RWPE2 (cell line): ENCODE measurements around the gene GRPR.
A peak's percentile ranks its signal among the peaks of the same experiment; 100 is the strongest.
"Not testable (repeated sequence)": the region's sequence is repeated elsewhere in the genome, so short reads cannot be mapped to it uniquely, and the experiment has no call there.

ENCODE experiments used
- ATAC-seq: fragments of 200-7000 bp; cut with Tn5 transposase; 3 replicates; pipeline ENCODE4 v1.9.1; 2021; ENCODE audit warnings: low read depth
- DNase-seq: peaks from one replicate; pipeline ENCODE4 v3.0.0-alpha.2; 2020; ENCODE audit warnings: low spot score
- H3K27ac ChIP-seq: fragments of 450-650 bp; 2 replicates; pipeline ENCODE4 v1.5.1; 2017; ENCODE audit warnings: mild to moderate bottlenecking; ENCODE audit not compliant: poor library complexity, severe bottlenecking
- H3K27me3 ChIP-seq: fragments of 250-450 bp; sonication (Bioruptor Pico); 2 replicates; pipeline ENCODE4 v1.5.1; 2021; ENCODE audit warnings: mild to moderate bottlenecking, moderate library complexity; ENCODE audit not compliant: insufficient read depth, poor library complexity, severe bottlenecking
- H3K36me3 ChIP-seq: fragments of 250-450 bp; sonication (Bioruptor Pico); 2 replicates; pipeline ENCODE4 v1.5.1; 2020; ENCODE audit warnings: low read depth, mild to moderate bottlenecking, moderate library complexity
- H3K4me1 ChIP-seq: fragments of 250-450 bp; sonication (Bioruptor Pico); 2 replicates; pipeline ENCODE4 v1.5.1; 2021; ENCODE audit warnings: mild to moderate bottlenecking, moderate library complexity; ENCODE audit not compliant: insufficient read depth, poor library complexity, severe bottlenecking
- H3K4me3 ChIP-seq: fragments of 250-450 bp; sonication (Bioruptor Pico); 2 replicates; pipeline ENCODE4 v1.5.1; 2021; ENCODE audit warnings: mild to moderate bottlenecking, moderate library complexity; ENCODE audit not compliant: severe bottlenecking
- H3K9me3 ChIP-seq: fragments of 250-450 bp; sonication (Bioruptor Pico); 2 replicates; pipeline ENCODE4 v1.5.1; 2021; ENCODE audit warnings: mild to moderate bottlenecking, moderate library complexity; ENCODE audit not compliant: severe bottlenecking
- TF ChIP-seq, protein P1 (sequence below): fragments of 450-650 bp; IDR thresholded peaks from one replicate; pipeline ENCODE4 v1.5.1; 2017; ENCODE audit warnings: mild to moderate bottlenecking, moderate library complexity; ENCODE audit not compliant: poor library complexity, severe bottlenecking

Gene GRPR

GRCh38 chrX:16172391-16172790 is 49.0 kb downstream of the GRPR start:
- Histone ChIP-seq H3K27me3 (no peaks in the 10 kb centered on the region), H3K27ac (no peak overlapping the region), H3K36me3 (no peaks in the 10 kb centered on the region), H3K9me3 (no peaks in the 10 kb centered on the region), H3K4me3 (no peak overlapping the region), H3K4me1 (no peaks in the 10 kb centered on the region)
- DNase-seq (no peak), ATAC-seq (no peak)
- TF ChIP-seq, protein P1, sequence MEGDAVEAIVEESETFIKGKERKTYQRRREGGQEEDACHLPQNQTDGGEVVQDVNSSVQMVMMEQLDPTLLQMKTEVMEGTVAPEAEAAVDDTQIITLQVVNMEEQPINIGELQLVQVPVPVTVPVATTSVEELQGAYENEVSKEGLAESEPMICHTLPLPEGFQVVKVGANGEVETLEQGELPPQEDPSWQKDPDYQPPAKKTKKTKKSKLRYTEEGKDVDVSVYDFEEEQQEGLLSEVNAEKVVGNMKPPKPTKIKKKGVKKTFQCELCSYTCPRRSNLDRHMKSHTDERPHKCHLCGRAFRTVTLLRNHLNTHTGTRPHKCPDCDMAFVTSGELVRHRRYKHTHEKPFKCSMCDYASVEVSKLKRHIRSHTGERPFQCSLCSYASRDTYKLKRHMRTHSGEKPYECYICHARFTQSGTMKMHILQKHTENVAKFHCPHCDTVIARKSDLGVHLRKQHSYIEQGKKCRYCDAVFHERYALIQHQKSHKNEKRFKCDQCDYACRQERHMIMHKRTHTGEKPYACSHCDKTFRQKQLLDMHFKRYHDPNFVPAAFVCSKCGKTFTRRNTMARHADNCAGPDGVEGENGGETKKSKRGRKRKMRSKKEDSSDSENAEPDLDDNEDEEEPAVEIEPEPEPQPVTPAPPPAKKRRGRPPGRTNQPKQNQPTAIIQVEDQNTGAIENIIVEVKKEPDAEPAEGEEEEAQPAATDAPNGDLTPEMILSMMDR = no peak

GRCh38 chrX:16175329-16176061 is 52.1 kb downstream of the GRPR start:
- TF ChIP-seq, protein P1 = no peak
- no peaks in the 10 kb centered on the region for H3K4me1 ChIP-seq
- ATAC-seq (no peak), DNase-seq (no peak)
- no peak overlapping the region for H3K4me3 ChIP-seq
- H3K36me3 ChIP-seq = no peaks in the 10 kb centered on the region
- H3K27me3 ChIP-seq = no peaks in the 10 kb centered on the region
- H3K9me3 ChIP-seq = no peaks in the 10 kb centered on the region
- no peak overlapping the region for H3K27ac ChIP-seq

- Histone ChIP-seq H3K4me3 (no peak overlapping the region), H3K9me3 (no peaks in the 10 kb centered on the region), H3K27me3 (no peaks in the 10 kb centered on the region), H3K4me1 (no peaks in the 10 kb centered on the region), H3K36me3 (no peaks in the 10 kb centered on the region), H3K27ac (no peak overlapping the region)
- TF ChIP-seq, protein P1 = no peak
- ATAC-seq = no peak
- no peak for DNase-seq
These were observed 53.9 kb downstream of the GRPR start for GRCh38 chrX:16177260-16177659.

DNA sequence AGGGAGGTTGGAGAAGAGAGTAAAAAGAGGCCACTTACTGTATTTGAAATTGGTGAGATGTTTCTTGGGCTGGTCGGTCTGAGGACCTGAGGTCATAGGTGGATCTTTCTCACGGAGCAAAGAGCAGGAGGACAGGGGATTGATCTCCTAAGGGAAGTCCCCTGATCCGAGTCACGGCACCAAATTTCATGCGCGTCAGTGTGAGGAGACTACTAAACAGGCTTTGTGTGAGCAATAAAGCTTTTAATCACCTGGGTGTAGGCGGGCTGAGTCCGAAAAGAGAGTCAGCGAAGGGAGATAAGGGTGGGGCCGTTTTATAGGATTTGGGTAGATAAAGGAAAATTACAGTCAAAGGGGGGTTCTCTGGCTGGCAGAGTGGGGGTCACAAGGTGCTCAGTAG is 60.5 kb downstream of the GRPR start:
- not testable (repeated sequence) for H3K27ac ChIP-seq, H3K9me3 ChIP-seq, H3K4me3 ChIP-seq, H3K36me3 ChIP-seq, H3K27me3 ChIP-seq, DNase-seq, ATAC-seq
- peaks cover 10% of the 10 kb centered on the region for H3K4me1 ChIP-seq

DNA sequence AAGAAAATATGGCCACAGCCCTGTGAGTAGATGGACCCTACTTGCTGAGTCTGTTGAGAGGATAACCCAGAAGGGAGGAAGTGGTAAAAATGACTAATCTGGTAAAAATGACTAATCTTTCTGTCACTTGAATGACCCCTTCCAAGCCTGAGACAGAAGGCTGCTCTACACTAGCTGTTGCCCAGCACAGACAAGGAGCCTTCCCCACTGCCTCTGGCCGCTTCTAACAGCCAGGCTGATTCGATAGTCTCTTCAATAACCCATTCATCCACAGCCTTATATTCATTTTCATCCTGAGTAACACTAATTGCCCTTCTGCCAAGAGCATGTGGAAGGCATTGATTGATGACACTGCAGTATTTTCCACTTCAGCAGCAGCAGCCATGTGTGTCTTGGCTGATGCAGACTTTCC is 62.4 kb downstream of the GRPR start:
- ATAC-seq = peak; percentile 99
- no peak for DNase-seq
- peak overlapping the region; percentile 73 for H3K27ac ChIP-seq

More for the DNA sequence above, 62.4 kb downstream of the GRPR start:
- no peaks in the 10 kb centered on the region for H3K27me3 ChIP-seq
- no peaks in the 10 kb centered on the region for H3K9me3 ChIP-seq
- H3K4me3 ChIP-seq = no peak overlapping the region
- TF ChIP-seq, protein P1 = no peak
- H3K36me3 ChIP-seq = no peaks in the 10 kb centered on the region
- peaks cover 10% of the 10 kb centered on the region for H3K4me1 ChIP-seq
